Mucosa of descending colon (tissue), 3 donors: ENCODE data around the gene TSPAN32. TPM values are rescaled to one million over a fixed set of nuclear protein-coding genes. Genes with fewer than 3 reads are reported as not detected.
A peak's percentile ranks its signal among the peaks of the same experiment; 100 is the strongest.

Experiments used
- ATAC-seq: fragments of 200-7000 bp; cut with Tn5 transposase; one replicate; pipeline ENCODE4 v1.9.1; 2020; ENCODE audit warnings: mild to moderate bottlenecking, moderate library complexity
- DNase-seq, 3 donors: peaks; one replicate each; pipeline ENCODE4 v3.0.0-alpha.2; 2020
- H3K36me3 ChIP-seq: fragments of 200-600 bp; one replicate; pipeline ENCODE4 v1.8.0; 2021; ENCODE audit warnings: low read depth, mild to moderate bottlenecking
- H3K4me1 ChIP-seq: fragments of 200-600 bp; one replicate; pipeline ENCODE4 v1.8.0; 2021; ENCODE audit warnings: low read depth, mild to moderate bottlenecking
- H3K4me3 ChIP-seq: fragments of 200-600 bp; one replicate; pipeline ENCODE4 v1.8.0; 2021; ENCODE audit warnings: mild to moderate bottlenecking
- H3K9me3 ChIP-seq: fragments of 200-600 bp; one replicate; pipeline ENCODE4 v1.8.0; 2021; ENCODE audit warnings: mild to moderate bottlenecking
- intact Hi-C, 2 donors: fragments of 100-400 bp; cut with DNase I in 1 of 2; cut with micrococcal nuclease in 1 of 2; formaldehyde crosslinking; loops; one replicate each; pipeline versions ENCODE4 v1.11.0 to v1.11.1; 2022; cut with DNase I, micrococcal nuclease
- total RNA-seq, 3 donors: library from RNA; stranded (reverse); fragmentation: NEBNext Ultra II Directional in 2 of 3; extraction: Animal tissue kit (Norgen Biotek cat#: 25700) in 2 of 3; gene quantifications; one replicate each; pipeline versions ENCODE4 v1.2.1 to v1.2.4, GENCODE V29; 2021 to 2023
- TF ChIP-seq, protein P1 (sequence below): fragments of 200-600 bp; IDR thresholded peaks from one replicate; pipeline ENCODE4 v1.8.0; 2022; ENCODE audit warnings: antibody characterized with exemption, mild to moderate bottlenecking
- donor health status: DM: no; HTN: no; CAD: no; lungs with moderate emphysema.
- donor health status: DM: no; HTN: no; CAD: no.
- donor health status: DM: no; HTN: yes; CAD: no.

The TSPAN32 gene
- total RNA-seq, 3 donors from 2014 or later: 1.2 to 2.8 (median 2.6) TPM

DNA sequence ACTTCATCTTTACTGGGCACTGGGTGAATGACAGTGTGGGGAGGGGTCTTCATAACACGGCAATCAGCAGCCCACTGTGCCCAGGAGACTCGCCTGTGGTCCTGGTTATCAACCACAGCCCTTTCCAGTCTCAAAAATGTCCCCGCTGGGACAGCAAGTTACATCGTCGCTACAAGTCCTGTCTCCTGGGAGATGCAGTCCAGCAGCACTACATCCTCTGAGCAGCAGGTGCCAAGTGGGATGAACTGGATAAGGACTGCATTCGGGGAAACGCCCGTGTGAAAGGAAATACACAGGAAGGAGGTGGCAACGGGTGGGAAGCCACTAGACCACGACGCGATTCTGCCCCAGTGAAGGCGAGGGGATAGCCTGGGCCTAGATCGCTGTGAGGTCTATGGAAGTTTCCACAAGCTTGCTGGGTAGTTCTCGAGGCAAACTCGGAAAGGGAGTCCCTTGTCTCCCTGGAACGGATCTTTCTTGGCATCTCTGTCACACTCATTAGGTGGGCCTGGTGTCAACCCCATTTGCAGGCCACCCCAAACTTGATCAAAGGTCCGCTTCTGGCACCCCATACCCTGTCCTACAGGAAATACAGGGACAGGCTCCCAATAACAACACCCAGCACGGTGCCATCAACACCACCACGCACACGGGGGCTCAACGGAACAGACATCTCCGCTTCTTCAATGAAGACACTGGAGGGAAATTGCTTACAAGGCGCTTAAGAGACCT, 35.8 kb upstream of the TSPAN32 start:
- intact Hi-C loops: no loop called here
- Histone ChIP-seq H3K9me3 (no peaks in the 10 kb centered on the region), H3K36me3 (no peaks in the 10 kb centered on the region), H3K4me3 (no peak overlapping the region), H3K4me1 (peaks cover 30% of the 10 kb centered on the region)
- DNase-seq (peak in 2 of 3 donors; percentile 16 to 17), ATAC-seq (no peak)
- TF ChIP-seq, protein P1, sequence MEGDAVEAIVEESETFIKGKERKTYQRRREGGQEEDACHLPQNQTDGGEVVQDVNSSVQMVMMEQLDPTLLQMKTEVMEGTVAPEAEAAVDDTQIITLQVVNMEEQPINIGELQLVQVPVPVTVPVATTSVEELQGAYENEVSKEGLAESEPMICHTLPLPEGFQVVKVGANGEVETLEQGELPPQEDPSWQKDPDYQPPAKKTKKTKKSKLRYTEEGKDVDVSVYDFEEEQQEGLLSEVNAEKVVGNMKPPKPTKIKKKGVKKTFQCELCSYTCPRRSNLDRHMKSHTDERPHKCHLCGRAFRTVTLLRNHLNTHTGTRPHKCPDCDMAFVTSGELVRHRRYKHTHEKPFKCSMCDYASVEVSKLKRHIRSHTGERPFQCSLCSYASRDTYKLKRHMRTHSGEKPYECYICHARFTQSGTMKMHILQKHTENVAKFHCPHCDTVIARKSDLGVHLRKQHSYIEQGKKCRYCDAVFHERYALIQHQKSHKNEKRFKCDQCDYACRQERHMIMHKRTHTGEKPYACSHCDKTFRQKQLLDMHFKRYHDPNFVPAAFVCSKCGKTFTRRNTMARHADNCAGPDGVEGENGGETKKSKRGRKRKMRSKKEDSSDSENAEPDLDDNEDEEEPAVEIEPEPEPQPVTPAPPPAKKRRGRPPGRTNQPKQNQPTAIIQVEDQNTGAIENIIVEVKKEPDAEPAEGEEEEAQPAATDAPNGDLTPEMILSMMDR: no peak

DNA sequence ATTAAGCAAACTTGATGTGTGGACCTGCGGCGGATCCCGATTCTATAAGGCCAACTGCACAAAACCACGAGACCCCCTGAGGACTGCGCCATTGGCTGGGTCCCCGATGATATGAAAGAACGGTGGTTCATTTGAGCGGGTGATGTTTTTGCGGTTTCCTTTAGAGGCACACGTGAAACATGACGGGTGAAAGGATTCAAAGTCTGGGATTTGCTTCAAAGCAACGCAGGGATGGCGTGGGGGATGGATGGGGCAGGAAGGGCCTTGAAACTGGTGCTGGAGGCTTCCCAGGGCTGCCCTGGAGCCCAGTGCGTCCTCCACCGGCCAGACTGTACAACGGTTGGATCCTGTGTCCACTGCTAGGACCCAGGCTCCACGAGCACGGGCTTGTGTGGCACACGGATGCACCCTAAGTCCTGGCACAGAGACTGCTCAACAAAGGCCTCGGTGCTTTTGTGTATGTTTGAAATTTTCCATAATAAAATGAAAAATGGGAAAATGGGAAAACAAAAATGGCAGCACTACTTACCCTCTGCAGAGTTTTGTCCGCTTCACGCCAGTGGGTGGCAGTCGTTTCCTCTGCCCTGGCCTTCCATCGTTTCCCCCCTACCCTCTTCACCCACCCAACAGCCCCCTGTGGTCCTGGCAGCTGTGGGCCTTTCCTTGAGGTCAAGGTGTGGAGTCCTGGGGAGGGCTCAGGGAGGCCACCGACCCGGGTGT, 35.1 kb upstream of the TSPAN32 start:
- Histone ChIP-seq H3K36me3 (no peaks in the 10 kb centered on the region), H3K9me3 (no peaks in the 10 kb centered on the region), H3K4me3 (no peak overlapping the region), H3K4me1 (peaks cover 32% of the 10 kb centered on the region)
- TF ChIP-seq, protein P1: no peak
- DNase-seq: peak in 2 of 3 donors; percentile 22 to 35
- intact Hi-C loops: no loop called here
- no peak for ATAC-seq

DNA sequence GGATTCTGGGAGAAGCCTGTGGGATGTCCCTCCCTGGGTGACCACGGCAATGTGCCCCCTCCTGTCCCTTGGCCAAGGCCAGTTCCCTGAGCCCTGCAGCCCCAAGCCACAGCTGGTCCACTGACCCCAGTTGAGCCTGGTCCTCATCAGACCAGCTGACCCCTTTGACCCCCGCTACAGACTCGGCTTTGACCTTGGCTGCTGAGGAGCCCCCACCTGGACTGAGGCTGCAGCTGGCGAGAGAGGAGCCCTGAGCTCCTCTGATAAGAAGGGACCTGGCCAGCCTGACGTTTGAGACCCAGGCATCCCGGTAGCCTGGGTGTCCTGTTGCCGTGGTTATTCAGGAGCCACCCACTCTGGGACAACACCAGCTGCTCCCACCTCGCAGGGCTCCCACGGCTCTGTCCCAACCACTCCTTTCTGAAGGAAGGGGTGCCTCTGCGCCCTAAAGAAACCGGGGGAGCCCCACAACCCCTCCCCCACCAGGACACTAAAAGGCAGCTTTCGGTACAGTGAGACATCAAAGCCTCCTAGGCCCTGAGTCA, 34.4 kb upstream of the TSPAN32 start:
- ATAC-seq: no peak
- Histone ChIP-seq H3K36me3 (no peaks in the 10 kb centered on the region), H3K4me1 (peaks cover 32% of the 10 kb centered on the region), H3K4me3 (no peak overlapping the region), H3K9me3 (no peaks in the 10 kb centered on the region)
- TF ChIP-seq, protein P1: no peak
- intact Hi-C loops: no loop called here
- DNase-seq: peak in 2 of 3 donors; percentile 32 to 50

DNA sequence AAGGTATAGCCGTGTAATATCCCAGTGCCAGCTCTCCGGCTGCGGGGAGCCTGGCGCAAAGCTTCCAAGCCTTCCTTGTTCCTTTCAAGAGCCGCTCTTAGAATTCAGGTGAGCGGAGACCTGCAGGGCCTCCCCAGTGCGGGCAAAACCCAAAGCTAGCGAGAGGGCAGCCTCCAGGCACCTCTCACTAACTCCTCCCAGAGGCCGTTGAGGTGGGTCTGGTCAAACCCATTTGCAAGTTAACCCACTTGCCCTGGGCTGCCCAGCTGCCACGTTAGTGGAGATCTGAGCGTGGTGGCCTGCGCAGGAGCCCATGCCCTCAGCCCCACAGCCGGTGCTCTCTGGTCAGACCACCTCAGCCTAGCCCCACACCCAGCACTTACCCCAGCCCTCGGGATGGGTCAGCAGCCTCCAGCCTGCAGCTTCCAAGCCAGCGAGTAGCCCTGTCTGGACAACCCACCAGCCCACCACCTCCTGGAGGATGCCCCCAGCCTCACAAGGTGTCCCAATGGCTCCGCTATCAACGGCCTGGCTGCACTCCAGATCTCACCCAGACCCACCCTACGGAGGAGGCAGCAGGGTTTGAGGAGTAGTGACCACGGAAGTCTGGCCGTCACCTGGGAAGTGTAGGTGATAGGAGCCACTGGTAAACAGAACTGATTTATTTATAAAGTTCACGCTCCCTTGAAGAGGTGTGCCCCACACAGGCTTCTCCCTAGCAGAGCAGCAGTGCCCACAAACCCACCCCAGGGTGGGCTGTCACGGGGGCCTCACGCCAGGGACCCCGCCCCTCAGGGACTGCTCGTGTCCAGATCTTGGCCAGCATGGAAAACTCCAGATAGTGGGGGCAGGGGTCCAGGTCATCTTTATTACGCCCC, 33.7 kb upstream of the TSPAN32 start:
- peak; percentile 7 for ATAC-seq
- H3K36me3 ChIP-seq: no peaks in the 10 kb centered on the region
- TF ChIP-seq, protein P1: no peak
- intact Hi-C loops: no loop called here
- H3K9me3 ChIP-seq: no peaks in the 10 kb centered on the region
- peak in 2 of 3 donors; percentile 37 to 52 for DNase-seq
- peaks cover 32% of the 10 kb centered on the region for H3K4me1 ChIP-seq
- no peak overlapping the region for H3K4me3 ChIP-seq
